ENCODE data around the gene TUBGCP5. TPM values are rescaled to one million over a fixed set of nuclear protein-coding genes. Genes with fewer than 3 reads are reported as not detected.

The TUBGCP5 gene
- total RNA-seq, 1 donor from 2014 or later: 17.1 TPM

Other genes with a start within 250 kb of the TUBGCP5 start
- gene NIPA2, start 200.9 kb downstream of the TUBGCP5 start, total RNA-seq: 13.5 TPM
- gene CYFIP1, start 59.2 kb downstream of the TUBGCP5 start, total RNA-seq: 94.7 TPM
- gene GOLGA6L1, start 97.3 kb upstream of the TUBGCP5 start, total RNA-seq: not detected